A549 (cell line): Measurements from ENCODE around the gene CNGA2. TPM values are rescaled to one million over a fixed set of nuclear protein-coding genes. Genes with fewer than 3 reads are reported as not detected.
A peak's percentile ranks its signal among the peaks of the same experiment; 100 is the strongest.

Experiments used
- ATAC-seq, 2 experiments: fragments of 200-7000 bp in 1 of 2; fragments of >200 bp in 1 of 2; cut with Nextera tagmentation in 1 of 2; cut with Tn5 transposase in 1 of 2; 3 replicates each; pipeline versions ENCODE4 v1.8.0 to v1.9.1; 2018 to 2020; ENCODE audit warnings: mild to moderate bottlenecking in 1 of 2, moderate library complexity in 1 of 2
- CTCF ChIA-PET: fragments of 300-600 bp; sonication (Branson Sonifier 250); formaldehyde crosslinking; extraction: SDS; loops from one replicate; lab custom pipeline; 2021; ENCODE audit warnings: antibody characterized with exemption, inconsistent platforms; lab: Yijun Ruan, JAX
- POLR2A ChIA-PET: fragments of 350-600 bp; formaldehyde crosslinking; extraction: SDS; loops from one replicate; lab custom pipeline; 2021; ENCODE audit warnings: antibody characterized with exemption, inconsistent platforms; lab: Yijun Ruan, JAX
- DNase-seq, 2 experiments: peaks; one replicate each; pipeline versions ENCODE4 v3.0.0 to v3.0.0-alpha.2; 2011 to 2016; ENCODE audit warnings: low read depth in 1 of 2, low spot score in 1 of 2
- FAIRE-seq: peaks from 2 replicates; lab custom pipeline; 2011; peaks lifted over from hg19 to GRCh38; lab: Jason Lieb, UNC
- H3K27ac ChIP-seq, 2 experiments: fragments of >200 bp; sonication (Bioruptor Twin); formaldehyde crosslinking; 3 replicates each; pipeline ENCODE4 v1.5.1; 2016 to 2017
- H3K4me1 ChIP-seq: fragments of >200 bp; sonication (Bioruptor Twin); formaldehyde crosslinking; 3 replicates; pipeline ENCODE4 v1.6.1; 2016
- H3K4me2 ChIP-seq: fragments of >200 bp; sonication (Bioruptor Twin); formaldehyde crosslinking; 3 replicates; pipeline ENCODE4 v1.6.1; 2016
- H3K4me3 ChIP-seq: fragments of >200 bp; sonication (Bioruptor Twin); formaldehyde crosslinking; 3 replicates; pipeline ENCODE4 v1.5.1; 2016
- H3K9me3 ChIP-seq: fragments of >200 bp; sonication (Bioruptor Twin); formaldehyde crosslinking; 3 replicates; pipeline ENCODE4 v1.6.1; 2016
- ATOH8 ChIP-seq: fragments of 250-450 bp; sonication (Bioruptor Pico); IDR thresholded peaks from 2 replicates; pipeline ENCODE4 v1.5.0; 2020; ENCODE audit warnings: low read depth, mild to moderate bottlenecking, moderate library complexity
- BHLHE40 ChIP-seq: IDR thresholded peaks from 2 replicates; pipeline ENCODE4 v1.6.1; 2012; ENCODE audit warnings: low read depth, low read length, inconsistent platforms
- CBX2 ChIP-seq: fragments of 200-600 bp; sonication (generic); IDR thresholded peaks from 2 replicates; pipeline ENCODE4 v1.6.1; 2016; ENCODE audit warnings: low read depth, mild to moderate bottlenecking, borderline replicate concordance
- CBX8 ChIP-seq: fragments of 200-600 bp; sonication (generic); IDR thresholded peaks from 2 replicates; pipeline ENCODE4 v1.6.1; 2016
- CEBPB ChIP-seq, 2 experiments: fragments of >200 bp in 1 of 2; sonication (Bioruptor Twin) in 1 of 2; formaldehyde crosslinking in 1 of 2; IDR thresholded peaks; 2 replicates each; pipeline ENCODE4 v1.6.1; 2012 to 2016
- CTCF ChIP-seq: fragments of >200 bp; sonication (Bioruptor Twin); formaldehyde crosslinking; IDR thresholded peaks from 3 replicates; pipeline ENCODE4 v1.5.1; 2016
- E2F6 ChIP-seq: IDR thresholded peaks from 2 replicates; pipeline ENCODE4 v1.6.1; 2012; ENCODE audit warnings: low read depth, borderline replicate concordance
- EHMT2 ChIP-seq: fragments of 200-600 bp; sonication (generic); IDR thresholded peaks from 2 replicates; pipeline ENCODE4 v1.6.1; 2016; ENCODE audit warnings: antibody characterized with exemption, low read depth, mild to moderate bottlenecking, moderate library complexity
- ELK1 ChIP-seq: fragments of 150-350 bp; IDR thresholded peaks from 2 replicates; pipeline ENCODE4 v1.6.1; 2014; ENCODE audit warnings: low read depth, mild to moderate bottlenecking, low read length
- ESRRA ChIP-seq: fragments of 150-350 bp; IDR thresholded peaks from 2 replicates; pipeline ENCODE4 v1.6.1; 2014; ENCODE audit warnings: mild to moderate bottlenecking, low read length, borderline replicate concordance
- HMGXB4 ChIP-seq: fragments of 250-450 bp; sonication (Bioruptor Pico); IDR thresholded peaks from 2 replicates; pipeline ENCODE4 v1.5.0; 2021; ENCODE audit warnings: mild to moderate bottlenecking, moderate library complexity, borderline replicate concordance
- HOXB13 ChIP-seq: fragments of 250-450 bp; sonication (Bioruptor Pico); IDR thresholded peaks from 2 replicates; pipeline ENCODE4 v1.5.0; 2020; ENCODE audit warnings: low read depth, mild to moderate bottlenecking, moderate library complexity
- HOXB5 ChIP-seq: fragments of 250-450 bp; sonication (Bioruptor Pico); IDR thresholded peaks from 2 replicates; pipeline ENCODE4 v1.5.0; 2020; ENCODE audit warnings: mild to moderate bottlenecking, moderate library complexity
- JUN ChIP-seq, 2 experiments: fragments of >200 bp; sonication (Bioruptor Twin); formaldehyde crosslinking; IDR thresholded peaks; 2 replicates in 1 of 2; 3 replicates in 1 of 2; pipeline ENCODE4 v1.6.1; 2016 to 2017
- KDM1A ChIP-seq: fragments of 200-600 bp; sonication (generic); IDR thresholded peaks from 2 replicates; pipeline ENCODE4 v1.6.1; 2016; ENCODE audit warnings: low read depth, mild to moderate bottlenecking
- PHF8 ChIP-seq: fragments of 200-600 bp; sonication (generic); IDR thresholded peaks from 2 replicates; pipeline ENCODE4 v1.6.1; 2016; ENCODE audit warnings: low read depth, mild to moderate bottlenecking, antibody characterized with exemption, moderate library complexity, borderline replicate concordance
- RAD21 ChIP-seq, 2 experiments: fragments of >200 bp in 1 of 2; sonication (Bioruptor Twin) in 1 of 2; formaldehyde crosslinking in 1 of 2; IDR thresholded peaks in 1 of 2; conservative IDR thresholded peaks in 1 of 2; 2 replicates in 1 of 2; 3 replicates in 1 of 2; pipeline ENCODE4 v1.6.1; 2012 to 2018; ENCODE audit warnings: inconsistent platforms in 1 of 2
- RCOR1 ChIP-seq: fragments of 150-350 bp; IDR thresholded peaks from 2 replicates; pipeline ENCODE4 v1.6.1; 2014; ENCODE audit warnings: antibody characterized with exemption, low read length, low read depth
- RFX5 ChIP-seq: fragments of 450-650 bp; IDR thresholded peaks from 2 replicates; pipeline ENCODE4 v1.7.1; 2014; ENCODE audit warnings: antibody characterized with exemption, mild to moderate bottlenecking, moderate library complexity
- SMC3 ChIP-seq: fragments of >200 bp; sonication (Bioruptor Twin); formaldehyde crosslinking; IDR thresholded peaks from 3 replicates; pipeline ENCODE4 v1.6.1; 2018; ENCODE audit warnings: inconsistent platforms
- TFCP2L1 ChIP-seq: fragments of 250-450 bp; sonication (Bioruptor Pico); IDR thresholded peaks from 2 replicates; pipeline ENCODE4 v1.5.0; 2021; ENCODE audit warnings: mild to moderate bottlenecking
- TP53 ChIP-seq: fragments of 250-450 bp; sonication (Bioruptor Pico); IDR thresholded peaks from 2 replicates; pipeline ENCODE4 v1.5.0; 2021; ENCODE audit warnings: mild to moderate bottlenecking, moderate library complexity
- ZC3H11A ChIP-seq: fragments of 450-650 bp; IDR thresholded peaks from 2 replicates; pipeline ENCODE4 v1.6.1; 2014; ENCODE audit warnings: antibody characterized with exemption, mild to moderate bottlenecking
- ZSCAN20 ChIP-seq: fragments of 250-450 bp; sonication (Bioruptor Pico); IDR thresholded peaks from 2 replicates; pipeline ENCODE4 v1.8.0; 2022; ENCODE audit warnings: mild to moderate bottlenecking, moderate library complexity
- WGBS: methylation state at CpG from one replicate; pipeline ENCODE4 v1.1.6; 2017; ENCODE audit errors: missing lambda C conversion rate; 5-methylcytosine and 5-hydroxymethylcytosine counted together
- polyA plus RNA-seq, 4 experiments: library from polyadenylated mRNA; depleted of rRNA in 3 of 4; stranded (reverse); fragments of >200 nt; fragmentation: RNase III in 1 of 4; extraction: RNeasy Plus Mini Kit Qiagen cat#74134 plus additional on column Dnase treatment in 1 of 4; gene quantifications; 2 replicates in 3 of 4; 3 replicates in 1 of 4; pipeline ENCODE4 v1.2.3, GENCODE V29; 2011 to 2017

The CNGA2 gene
- polyA plus RNA-seq, 2 of the 4 experiments (the other 2 are of a cell fraction), result not detected

GRCh38 chrX:151711787-151712186, 22.8 kb upstream of the CNGA2 start:
- FAIRE-seq (no peak), ATAC-seq (no peak), DNase-seq (no peak)
- ChIA-PET POLR2A (no interaction called here), CTCF (interaction anchor here (3.7 kb wide), 1 partner anchor 14 kb away, joined by 12 read pairs; no protein-coding TSS in a partner anchor)
- Histone ChIP-seq H3K27ac (no peak overlapping the region), H3K4me2 (no peak overlapping the region), H3K4me1 (no peaks in the 10 kb centered on the region), H3K9me3 (no peaks in the 10 kb centered on the region), H3K4me3 (no peak overlapping the region)
- WGBS, result 11% methylated on average over 2 of the region's 2 CpGs
- TF ChIP-seq KDM1A (no peak), TFCP2L1 (CRISPR knock-in tag) (no peak), ESRRA (no peak)

GRCh38 chrX:151712253-151712652, 22.3 kb upstream of the CNGA2 start:
- ATAC-seq (no peak), DNase-seq (no peak), FAIRE-seq (no peak)
- Histone ChIP-seq H3K4me3 (no peak overlapping the region), H3K27ac (no peak overlapping the region), H3K9me3 (no peaks in the 10 kb centered on the region), H3K4me1 (no peaks in the 10 kb centered on the region), H3K4me2 (no peak overlapping the region)
- ChIA-PET POLR2A (no interaction called here), CTCF (interaction anchor here (0.8 to 3.7 kb wide), 4 partner anchors 9 to 1109 kb away, joined by 3 to 15 read pairs (median 8); no protein-coding TSS in a partner anchor)
- TF ChIP-seq ELK1 (no peak), PHF8 (no peak), BHLHE40 (no peak), ZSCAN20 (CRISPR knock-in tag) (no peak), CBX8 (no peak), TFCP2L1 (CRISPR knock-in tag) (no peak), E2F6 (no peak), JUN (IDR thresholded peaks at IDR 0.05) (no peak), RFX5 (no peak), ATOH8 (no peak), HMGXB4 (CRISPR knock-in tag) (no peak), HOXB5 (CRISPR knock-in tag) (no peak), CBX2 (no peak)
- WGBS, result 0% methylated on average over 3 of the region's 3 CpGs

GRCh38 chrX:151713849-151714248, 20.7 kb upstream of the CNGA2 start:
- POLR2A ChIA-PET, result no interaction called here
- Histone ChIP-seq H3K4me3 (no peak overlapping the region), H3K4me2 (no peak overlapping the region), H3K4me1 (no peaks in the 10 kb centered on the region), H3K9me3 (no peaks in the 10 kb centered on the region), H3K27ac (no peak overlapping the region)
- 0% methylated on average over 2 of the region's 3 CpGs for WGBS
- CTCF ChIA-PET, result interaction anchor here (1.3 to 3.7 kb wide), 7 partner anchors 12 to 1107 kb away, joined by 3 to 15 read pairs (median 4); no protein-coding TSS in a partner anchor
- FAIRE-seq, result peak; percentile 70
- TF ChIP-seq SMC3, result peak; percentile 70
- TF ChIP-seq ZC3H11A, result no peak
- TF ChIP-seq HOXB5 (CRISPR knock-in tag), result no peak
- TF ChIP-seq RAD21 (conservative IDR thresholded peaks at IDR 0.05 in 1 of 2, IDR thresholded peaks at IDR 0.05 in 1 of 2), result peak; percentile 68 to 73
- no peak for TF ChIP-seq JUN (IDR thresholded peaks at IDR 0.05)
- TF ChIP-seq CTCF, result peak; percentile 52
- TF ChIP-seq TP53, result no peak
- TF ChIP-seq ATOH8, result no peak
- TF ChIP-seq RCOR1, result no peak
- no peak for TF ChIP-seq ZSCAN20 (CRISPR knock-in tag)
- TF ChIP-seq HOXB13 (CRISPR knock-in tag), result no peak
- no peak for TF ChIP-seq EHMT2
- TF ChIP-seq CEBPB (IDR thresholded peaks at IDR 0.05), result no peak
- TF ChIP-seq PHF8, result no peak
- DNase-seq, result peak; percentile 37 to 61
- peak; percentile 65 to 93; a peak in 4 of 6 replicates for ATAC-seq
